HL-60 (cell line): ENCODE data around the gene BDKRB1.

Experiments used
- POLR2AphosphoS5 ChIP-seq: IDR thresholded peaks from 2 replicates; pipeline ENCODE4 v1.6.1; 2012; ENCODE audit warnings: low read depth
- REST ChIP-seq: IDR thresholded peaks from 2 replicates; pipeline ENCODE4 v1.6.1; 2012; ENCODE audit warnings: low read depth; ENCODE audit not compliant: insufficient replicate concordance
- TF ChIP-seq, protein P1 (sequence below): IDR thresholded peaks from one replicate; pipeline ENCODE4 v1.5.1; 2011; ENCODE audit warnings: low read length, control low read depth, inconsistent platforms; ENCODE audit not compliant: insufficient read depth

GRCh38 chr14:96272777-96273473, 16.9 kb downstream of the BDKRB1 start:
- TF ChIP-seq REST (no peak), POLR2AphosphoS5 (no peak)
- TF ChIP-seq, protein P1, sequence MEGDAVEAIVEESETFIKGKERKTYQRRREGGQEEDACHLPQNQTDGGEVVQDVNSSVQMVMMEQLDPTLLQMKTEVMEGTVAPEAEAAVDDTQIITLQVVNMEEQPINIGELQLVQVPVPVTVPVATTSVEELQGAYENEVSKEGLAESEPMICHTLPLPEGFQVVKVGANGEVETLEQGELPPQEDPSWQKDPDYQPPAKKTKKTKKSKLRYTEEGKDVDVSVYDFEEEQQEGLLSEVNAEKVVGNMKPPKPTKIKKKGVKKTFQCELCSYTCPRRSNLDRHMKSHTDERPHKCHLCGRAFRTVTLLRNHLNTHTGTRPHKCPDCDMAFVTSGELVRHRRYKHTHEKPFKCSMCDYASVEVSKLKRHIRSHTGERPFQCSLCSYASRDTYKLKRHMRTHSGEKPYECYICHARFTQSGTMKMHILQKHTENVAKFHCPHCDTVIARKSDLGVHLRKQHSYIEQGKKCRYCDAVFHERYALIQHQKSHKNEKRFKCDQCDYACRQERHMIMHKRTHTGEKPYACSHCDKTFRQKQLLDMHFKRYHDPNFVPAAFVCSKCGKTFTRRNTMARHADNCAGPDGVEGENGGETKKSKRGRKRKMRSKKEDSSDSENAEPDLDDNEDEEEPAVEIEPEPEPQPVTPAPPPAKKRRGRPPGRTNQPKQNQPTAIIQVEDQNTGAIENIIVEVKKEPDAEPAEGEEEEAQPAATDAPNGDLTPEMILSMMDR, result no peak
